ENCODE results near the gene HRAS.
A peak's percentile ranks its signal among the peaks of the same experiment; 100 is the strongest.

The HRAS gene

GRCh38 chr11:573146-573759 is 37.9 kb upstream of the HRAS start:
- no peak overlapping the region for H3K27ac ChIP-seq (ENCODE audit: insufficient read depth in 1 of 2, low read depth in 1 of 2, low read length in 2 of 2, poor library complexity in 1 of 2, severe bottlenecking in 2 of 2)
- DNase-seq: no peak
- H3K27me3 ChIP-seq (replicated peaks in 2 of 5; ENCODE audit: control insufficient read depth in 4 of 5, insufficient read depth in 5 of 5, low read length in 4 of 5): peaks cover 0 to 33% (median 13%) of the 10 kb centered on the region in 5 experiments
- POLR2A ChIA-PET: no interaction called here
- CTCF ChIA-PET: no interaction called here
- WGBS (ENCODE audit: insufficient coverage): 97% methylated on average over 13 of the region's 16 CpGs
- peaks cover 0 to 4% (median under 1%) of the 10 kb centered on the region in 4 experiments for H3K36me3 ChIP-seq (ENCODE audit: control insufficient read depth in 4 of 4, insufficient read depth in 4 of 4, low read length in 3 of 4)
- H3K4me3 ChIP-seq (ENCODE audit: control insufficient read depth in 1 of 7, extremely low read depth in 1 of 7, insufficient read depth in 4 of 7, low read depth in 2 of 7, low read length in 6 of 7): no peak overlapping the region
- no peaks in the 10 kb centered on the region for H3K9me3 ChIP-seq (ENCODE audit: control extremely low read depth in 1 of 5, control insufficient read depth in 4 of 5, insufficient read depth in 2 of 5, low read depth in 1 of 5, low read length in 4 of 5)
- H3K4me1 ChIP-seq (ENCODE audit: control extremely low read depth in 1 of 4, control insufficient read depth in 4 of 4, insufficient read depth in 4 of 4, low read length in 3 of 4): peaks cover 3 to 32% (median 31%) of the 10 kb centered on the region in 4 experiments

- WGBS (ENCODE audit: insufficient coverage): 81% methylated on average over 5 of the region's 8 CpGs
- no peak overlapping the region for H3K4me3 ChIP-seq (ENCODE audit: control insufficient read depth in 1 of 7, extremely low read depth in 1 of 7, insufficient read depth in 4 of 7, low read depth in 2 of 7, low read length in 6 of 7)
- H3K4me1 ChIP-seq (ENCODE audit: control extremely low read depth in 1 of 4, control insufficient read depth in 4 of 4, insufficient read depth in 4 of 4, low read length in 3 of 4): peaks cover 0 to 24% (median 22%) of the 10 kb centered on the region in 4 experiments
- no peaks in the 10 kb centered on the region for H3K36me3 ChIP-seq (ENCODE audit: control insufficient read depth in 4 of 4, insufficient read depth in 4 of 4, low read length in 3 of 4)
- DNase-seq: no peak
- no peak overlapping the region for H3K27ac ChIP-seq (ENCODE audit: insufficient read depth in 1 of 2, low read depth in 1 of 2, low read length in 2 of 2, poor library complexity in 1 of 2, severe bottlenecking in 2 of 2)
- ChIA-PET POLR2A (no interaction called here), CTCF (interaction anchor here (0.8 kb wide), 1 partner anchor 12 kb away, joined by 3 read pairs; no protein-coding TSS in a partner anchor)
- peaks cover 0 to 33% (median 16%) of the 10 kb centered on the region in 5 experiments for H3K27me3 ChIP-seq (replicated peaks in 2 of 5; ENCODE audit: control insufficient read depth in 4 of 5, insufficient read depth in 5 of 5, low read length in 4 of 5)
- H3K9me3 ChIP-seq (ENCODE audit: control extremely low read depth in 1 of 5, control insufficient read depth in 4 of 5, insufficient read depth in 2 of 5, low read depth in 1 of 5, low read length in 4 of 5): no peaks in the 10 kb centered on the region
Observed at GRCh38 chr11:571802-572185, 36.4 kb upstream of the HRAS start.

- ChIA-PET CTCF (interaction anchor here (1.3 kb wide), 1 partner anchor 15 kb away, joined by 3 read pairs; no protein-coding TSS in a partner anchor), POLR2A (no interaction called here)
- 51% methylated on average over 35 of the region's 36 CpGs for WGBS (ENCODE audit: insufficient coverage)
Observed at GRCh38 chr11:569158-569885, 33.9 kb upstream of the HRAS start.

GRCh38 chr11:568306-569157 is 33.2 kb upstream of the HRAS start:
- WGBS (ENCODE audit: insufficient coverage): under 1% methylated on average over 112 of the region's 123 CpGs
- CTCF ChIA-PET: no interaction called here
- Histone ChIP-seq H3K4me1 (ENCODE audit: control extremely low read depth in 1 of 4, control insufficient read depth in 4 of 4, insufficient read depth in 4 of 4, low read length in 3 of 4) (peaks cover 0 to 15% (median 13%) of the 10 kb centered on the region in 4 experiments), H3K9me3 (ENCODE audit: control extremely low read depth in 1 of 5, control insufficient read depth in 4 of 5, insufficient read depth in 2 of 5, low read depth in 1 of 5, low read length in 4 of 5) (no peaks in the 10 kb centered on the region), H3K27ac (ENCODE audit: insufficient read depth in 1 of 2, low read depth in 1 of 2, low read length in 2 of 2, poor library complexity in 1 of 2, severe bottlenecking in 2 of 2) (peak overlapping the region in 1 of 2 experiments; percentile 80), H3K4me3 (ENCODE audit: control insufficient read depth in 1 of 7, extremely low read depth in 1 of 7, insufficient read depth in 4 of 7, low read depth in 2 of 7, low read length in 6 of 7) (peak overlapping the region; percentile 33 to 74 (median 64)), H3K27me3 (replicated peaks in 2 of 5; ENCODE audit: control insufficient read depth in 4 of 5, insufficient read depth in 5 of 5, low read length in 4 of 5) (peaks cover 0 to 18% (median 13%) of the 10 kb centered on the region in 5 experiments), H3K36me3 (ENCODE audit: control insufficient read depth in 4 of 4, insufficient read depth in 4 of 4, low read length in 3 of 4) (peaks cover 0 to 8% (median 4%) of the 10 kb centered on the region in 4 experiments)
- DNase-seq: peak; percentile 89 to 95 (median 95)
- POLR2A ChIA-PET: no interaction called here

More at GRCh38 chr11:569158-569885, 33.9 kb upstream of the HRAS start:
- Histone ChIP-seq H3K4me3 (ENCODE audit: control insufficient read depth in 1 of 7, extremely low read depth in 1 of 7, insufficient read depth in 4 of 7, low read depth in 2 of 7, low read length in 6 of 7) (peak overlapping the region; percentile 33 to 74 (median 64)), H3K4me1 (ENCODE audit: control extremely low read depth in 1 of 4, control insufficient read depth in 4 of 4, insufficient read depth in 4 of 4, low read length in 3 of 4) (peaks cover 0 to 15% (median 13%) of the 10 kb centered on the region in 4 experiments), H3K27ac (ENCODE audit: insufficient read depth in 1 of 2, low read depth in 1 of 2, low read length in 2 of 2, poor library complexity in 1 of 2, severe bottlenecking in 2 of 2) (peak overlapping the region in 1 of 2 experiments; percentile 80), H3K9me3 (ENCODE audit: control extremely low read depth in 1 of 5, control insufficient read depth in 4 of 5, insufficient read depth in 2 of 5, low read depth in 1 of 5, low read length in 4 of 5) (no peaks in the 10 kb centered on the region), H3K27me3 (replicated peaks in 2 of 5; ENCODE audit: control insufficient read depth in 4 of 5, insufficient read depth in 5 of 5, low read length in 4 of 5) (peaks cover 0 to 22% (median 13%) of the 10 kb centered on the region in 5 experiments), H3K36me3 (ENCODE audit: control insufficient read depth in 4 of 4, insufficient read depth in 4 of 4, low read length in 3 of 4) (peaks cover 0 to under 1% (median 0%) of the 10 kb centered on the region in 4 experiments)
- DNase-seq: no peak

- peak overlapping the region in 1 of 2 experiments; percentile 44 for H3K27ac ChIP-seq (ENCODE audit: insufficient read depth in 1 of 2, low read depth in 1 of 2, low read length in 2 of 2, poor library complexity in 1 of 2, severe bottlenecking in 2 of 2)
- CTCF ChIA-PET: no interaction called here
Observed at GRCh38 chr11:567629-568292, 32.4 kb upstream of the HRAS start.

GRCh38 chr11:567011-567628 is 31.7 kb upstream of the HRAS start:
- ChIA-PET POLR2A (no interaction called here), CTCF (no interaction called here)
- 93% methylated on average over 17 of the region's 18 CpGs for WGBS (ENCODE audit: insufficient coverage)
- Histone ChIP-seq H3K4me3 (ENCODE audit: control insufficient read depth in 1 of 7, extremely low read depth in 1 of 7, insufficient read depth in 4 of 7, low read depth in 2 of 7, low read length in 6 of 7) (no peak overlapping the region), H3K27ac (ENCODE audit: insufficient read depth in 1 of 2, low read depth in 1 of 2, low read length in 2 of 2, poor library complexity in 1 of 2, severe bottlenecking in 2 of 2) (peak overlapping the region in 1 of 2 experiments; percentile 44), H3K4me1 (ENCODE audit: control extremely low read depth in 1 of 4, control insufficient read depth in 4 of 4, insufficient read depth in 4 of 4, low read length in 3 of 4) (peaks cover 0 to 15% (median 13%) of the 10 kb centered on the region in 4 experiments), H3K36me3 (ENCODE audit: control insufficient read depth in 4 of 4, insufficient read depth in 4 of 4, low read length in 3 of 4) (peaks cover 0 to 10% (median 4%) of the 10 kb centered on the region in 4 experiments), H3K9me3 (ENCODE audit: control extremely low read depth in 1 of 5, control insufficient read depth in 4 of 5, insufficient read depth in 2 of 5, low read depth in 1 of 5, low read length in 4 of 5) (no peaks in the 10 kb centered on the region), H3K27me3 (replicated peaks in 2 of 5; ENCODE audit: control insufficient read depth in 4 of 5, insufficient read depth in 5 of 5, low read length in 4 of 5) (peaks cover 0 to 13% (median 11%) of the 10 kb centered on the region in 5 experiments)
- no peak for DNase-seq

More at GRCh38 chr11:567629-568292, 32.4 kb upstream of the HRAS start:
- no peaks in the 10 kb centered on the region for H3K9me3 ChIP-seq (ENCODE audit: control extremely low read depth in 1 of 5, control insufficient read depth in 4 of 5, insufficient read depth in 2 of 5, low read depth in 1 of 5, low read length in 4 of 5)
- no peak for DNase-seq
- 44% methylated on average over 33 of the region's 41 CpGs for WGBS (ENCODE audit: insufficient coverage)
- POLR2A ChIA-PET: no interaction called here
- H3K36me3 ChIP-seq (ENCODE audit: control insufficient read depth in 4 of 4, insufficient read depth in 4 of 4, low read length in 3 of 4): peaks cover 0 to 10% (median 4%) of the 10 kb centered on the region in 4 experiments
- peak overlapping the region in 5 of 7 experiments; percentile 34 to 74 (median 65) for H3K4me3 ChIP-seq (ENCODE audit: control insufficient read depth in 1 of 7, extremely low read depth in 1 of 7, insufficient read depth in 4 of 7, low read depth in 2 of 7, low read length in 6 of 7)
- H3K27me3 ChIP-seq (replicated peaks in 2 of 5; ENCODE audit: control insufficient read depth in 4 of 5, insufficient read depth in 5 of 5, low read length in 4 of 5): peaks cover 0 to 13% (median 11%) of the 10 kb centered on the region in 5 experiments
- H3K4me1 ChIP-seq (ENCODE audit: control extremely low read depth in 1 of 4, control insufficient read depth in 4 of 4, insufficient read depth in 4 of 4, low read length in 3 of 4): peaks cover 0 to 15% (median 13%) of the 10 kb centered on the region in 4 experiments
